GM12891 (cell line): Measurements from ENCODE around the gene BCL7C.

ENCODE experiments used
- POLR2A ChIP-seq: IDR thresholded peaks from 2 replicates; pipeline ENCODE4 v1.6.1; 2011; ENCODE audit warnings: low read depth, low read length, control low read depth
- SPI1 ChIP-seq: IDR thresholded peaks from 2 replicates; pipeline ENCODE4 v1.6.1; 2011; ENCODE audit warnings: low read depth, low read length, control low read depth

- TF ChIP-seq POLR2A, result no peak
- TF ChIP-seq SPI1, result no peak
Measured at GRCh38 chr16:30924076-30924912, 30.4 kb upstream of the BCL7C start.
